PFSK-1 (cell line): Measurements from ENCODE around the gene USP36.

Experiments
- FOXP2 ChIP-seq: optimal IDR thresholded peaks from 2 replicates; pipeline ENCODE3; 2011; ENCODE audit warnings: borderline replicate concordance, control low read depth, inconsistent platforms; ENCODE audit not compliant: insufficient read depth; ENCODE audit errors: extremely low read length, extremely low read depth
- POLR2AphosphoS5 ChIP-seq: IDR thresholded peaks from 2 replicates; pipeline ENCODE4 v1.6.1; 2012; ENCODE audit warnings: low read depth, mild to moderate bottlenecking, control low read depth, low read length, moderate library complexity
- SIN3A ChIP-seq: IDR thresholded peaks from 2 replicates; pipeline ENCODE4 v1.6.1; 2012; ENCODE audit warnings: mild to moderate bottlenecking, low read length, moderate library complexity, borderline replicate concordance; ENCODE audit not compliant: insufficient read depth
- TAF1 ChIP-seq: IDR thresholded peaks from 2 replicates; pipeline ENCODE4 v1.6.1; 2012; ENCODE audit warnings: low read length, control low read depth, borderline replicate concordance; ENCODE audit not compliant: insufficient read depth
- TF ChIP-seq, protein P1 (sequence below), 2 experiments: IDR thresholded peaks; 2 replicates each; pipeline versions ENCODE4 v1.6.1 to v1.8.0; 2011 to 2012; ENCODE audit warnings: low read depth in 2 of 2, low read length in 2 of 2, control low read depth in 1 of 2, inconsistent platforms in 1 of 2, mild to moderate bottlenecking in 1 of 2, moderate library complexity in 1 of 2; ENCODE audit not compliant: insufficient read depth in 1 of 2

GRCh38 chr17:78781104-78781892 lies 59.3 kb downstream of the USP36 start:
- no peak for TF ChIP-seq SIN3A
- TF ChIP-seq TAF1 = no peak
- no peak for TF ChIP-seq POLR2AphosphoS5
- TF ChIP-seq, protein P1, sequence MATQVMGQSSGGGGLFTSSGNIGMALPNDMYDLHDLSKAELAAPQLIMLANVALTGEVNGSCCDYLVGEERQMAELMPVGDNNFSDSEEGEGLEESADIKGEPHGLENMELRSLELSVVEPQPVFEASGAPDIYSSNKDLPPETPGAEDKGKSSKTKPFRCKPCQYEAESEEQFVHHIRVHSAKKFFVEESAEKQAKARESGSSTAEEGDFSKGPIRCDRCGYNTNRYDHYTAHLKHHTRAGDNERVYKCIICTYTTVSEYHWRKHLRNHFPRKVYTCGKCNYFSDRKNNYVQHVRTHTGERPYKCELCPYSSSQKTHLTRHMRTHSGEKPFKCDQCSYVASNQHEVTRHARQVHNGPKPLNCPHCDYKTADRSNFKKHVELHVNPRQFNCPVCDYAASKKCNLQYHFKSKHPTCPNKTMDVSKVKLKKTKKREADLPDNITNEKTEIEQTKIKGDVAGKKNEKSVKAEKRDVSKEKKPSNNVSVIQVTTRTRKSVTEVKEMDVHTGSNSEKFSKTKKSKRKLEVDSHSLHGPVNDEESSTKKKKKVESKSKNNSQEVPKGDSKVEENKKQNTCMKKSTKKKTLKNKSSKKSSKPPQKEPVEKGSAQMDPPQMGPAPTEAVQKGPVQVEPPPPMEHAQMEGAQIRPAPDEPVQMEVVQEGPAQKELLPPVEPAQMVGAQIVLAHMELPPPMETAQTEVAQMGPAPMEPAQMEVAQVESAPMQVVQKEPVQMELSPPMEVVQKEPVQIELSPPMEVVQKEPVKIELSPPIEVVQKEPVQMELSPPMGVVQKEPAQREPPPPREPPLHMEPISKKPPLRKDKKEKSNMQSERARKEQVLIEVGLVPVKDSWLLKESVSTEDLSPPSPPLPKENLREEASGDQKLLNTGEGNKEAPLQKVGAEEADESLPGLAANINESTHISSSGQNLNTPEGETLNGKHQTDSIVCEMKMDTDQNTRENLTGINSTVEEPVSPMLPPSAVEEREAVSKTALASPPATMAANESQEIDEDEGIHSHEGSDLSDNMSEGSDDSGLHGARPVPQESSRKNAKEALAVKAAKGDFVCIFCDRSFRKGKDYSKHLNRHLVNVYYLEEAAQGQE (IDR thresholded peaks at IDR 0.05; ENCODE audit: insufficient read depth in 1 of 2, low read depth in 2 of 2, low read length in 2 of 2) = no peak
- TF ChIP-seq FOXP2 = no peak
